IMR-90 (cell line): Measurements from ENCODE around the gene NRF1. TPM values are rescaled to one million over a fixed set of nuclear protein-coding genes. Genes with fewer than 3 reads are reported as not detected.

Source experiments
- ATAC-seq: fragments of 200-7000 bp; cut with Tn5 transposase; 2 replicates; pipeline ENCODE4 v1.9.1; 2020; ENCODE audit warnings: low read depth, mild to moderate bottlenecking, moderate library complexity
- BruUV-seq: library from RNA; stranded (reverse); fragments of 400-500 nt; replicated peaks from 2 replicates; lab custom pipeline; 2021; lab: Mats Ljungman, UMichigan
- CTCF ChIA-PET: fragments of 300-600 bp; formaldehyde crosslinking; extraction: SDS; loops from one replicate; lab custom pipeline; 2021; ENCODE audit warnings: antibody characterized with exemption; lab: Yijun Ruan, JAX
- POLR2A ChIA-PET: fragments of 300-600 bp; sonication (Branson Sonifier 250); formaldehyde crosslinking; loops from one replicate; lab custom pipeline; 2022; ENCODE audit warnings: antibody characterized with exemption; ENCODE audit not compliant: unreplicated experiment; lab: Charles Lee
- DNase-seq: peaks from one replicate; pipeline ENCODE4 v3.0.0; 2013
- H2AFZ ChIP-seq: replicated peaks from 2 replicates; pipeline ENCODE3; 2013; ENCODE audit warnings: low read length, mild to moderate bottlenecking; ENCODE audit not compliant: poor library complexity
- H2AK5ac ChIP-seq: 2 replicates; pipeline ENCODE4 v1.6.1; 2013; ENCODE audit warnings: low read depth, low read length, inconsistent platforms
- H2AK9ac ChIP-seq: replicated peaks from 2 replicates; pipeline ENCODE3; 2013; ENCODE audit warnings: mild to moderate bottlenecking, low read depth, low read length, moderate library complexity; ENCODE audit not compliant: poor library complexity
- H2BK120ac ChIP-seq: 2 replicates; pipeline ENCODE4 v1.6.1; 2013; ENCODE audit warnings: low read depth, low read length, inconsistent platforms
- H2BK15ac ChIP-seq: 3 replicates; pipeline ENCODE4 v1.6.1; 2013; ENCODE audit warnings: low read depth, low read length, inconsistent platforms
- H2BK20ac ChIP-seq: 2 replicates; pipeline ENCODE4 v1.6.1; 2013; ENCODE audit warnings: low read depth, mild to moderate bottlenecking, inconsistent platforms, low read length, moderate library complexity
- H2BK5ac ChIP-seq: 2 replicates; pipeline ENCODE4 v1.6.1; 2013; ENCODE audit warnings: mild to moderate bottlenecking, low read depth, low read length, inconsistent platforms; ENCODE audit not compliant: poor library complexity, severe bottlenecking
- H3K14ac ChIP-seq: replicated peaks from 2 replicates; pipeline ENCODE4 v1.6.1; 2013; ENCODE audit warnings: low read depth, low read length, inconsistent platforms
- H3K18ac ChIP-seq: 2 replicates; pipeline ENCODE4 v1.6.1; 2013; ENCODE audit warnings: low read depth, low read length, control low read depth
- H3K23ac ChIP-seq: 2 replicates; pipeline ENCODE4 v1.6.1; 2013; ENCODE audit warnings: low read depth, low read length, inconsistent platforms
- H3K27ac ChIP-seq: 2 replicates; pipeline ENCODE4 v1.5.1; 2013; ENCODE audit warnings: mild to moderate bottlenecking, control low read depth, low read length; ENCODE audit not compliant: insufficient read depth
- H3K27me3 ChIP-seq: 2 replicates; pipeline ENCODE4 v1.6.1; 2013; ENCODE audit warnings: low read length; ENCODE audit not compliant: control insufficient read depth, insufficient read depth
- H3K36me3 ChIP-seq: 2 replicates; pipeline ENCODE4 v1.6.1; 2013; ENCODE audit warnings: low read length, mixed read lengths; ENCODE audit not compliant: control insufficient read depth, insufficient read depth
- H3K4ac ChIP-seq: 2 replicates; pipeline ENCODE4 v1.6.1; 2013; ENCODE audit warnings: low read depth, low read length, inconsistent platforms
- H3K4me1 ChIP-seq: 2 replicates; pipeline ENCODE4 v1.6.1; 2013; ENCODE audit warnings: low read length, mixed read lengths; ENCODE audit not compliant: control insufficient read depth, insufficient read depth
- H3K4me2 ChIP-seq: 2 replicates; pipeline ENCODE4 v1.6.1; 2013; ENCODE audit warnings: low read depth, mild to moderate bottlenecking, control low read depth, low read length, moderate library complexity
- H3K4me3 ChIP-seq: 2 replicates; pipeline ENCODE4 v1.5.1; 2013; ENCODE audit warnings: low read depth, mild to moderate bottlenecking, control low read depth, low read length, moderate library complexity; ENCODE audit not compliant: insufficient read depth
- H3K56ac ChIP-seq: 2 replicates; pipeline ENCODE4 v1.6.1; 2013; ENCODE audit warnings: low read length, inconsistent platforms; ENCODE audit not compliant: insufficient read depth; ENCODE audit errors: extremely low read depth
- H3K79me1 ChIP-seq, 2 experiments: 2 replicates each; pipeline ENCODE4 v1.6.1; 2013; ENCODE audit warnings: low read length in 2 of 2, inconsistent platforms in 1 of 2, low read depth in 1 of 2
- H3K9ac ChIP-seq: 2 replicates; pipeline ENCODE4 v1.6.1; 2013; ENCODE audit warnings: low read depth, low read length, control low read depth
- H3K9me1 ChIP-seq: 2 replicates; pipeline ENCODE4 v1.6.1; 2013; ENCODE audit warnings: low read length, inconsistent platforms; ENCODE audit not compliant: insufficient read depth
- H3K9me3 ChIP-seq: 2 replicates; pipeline ENCODE4 v1.6.1; 2013; ENCODE audit warnings: low read length; ENCODE audit not compliant: control insufficient read depth, insufficient read depth
- H4K20me1 ChIP-seq: 2 replicates; pipeline ENCODE4 v1.6.1; 2013; ENCODE audit warnings: low read length, inconsistent platforms; ENCODE audit not compliant: insufficient read depth
- H4K5ac ChIP-seq: 2 replicates; pipeline ENCODE4 v1.6.1; 2013; ENCODE audit warnings: mild to moderate bottlenecking, low read depth, low read length, control low read depth
- H4K8ac ChIP-seq, 2 experiments: 2 replicates each; pipeline ENCODE4 v1.6.1; 2013; ENCODE audit warnings: low read depth in 2 of 2, low read length in 2 of 2, control low read depth in 1 of 2, inconsistent platforms in 1 of 2
- H4K91ac ChIP-seq: 2 replicates; pipeline ENCODE4 v1.6.1; 2013; ENCODE audit warnings: low read depth, low read length, inconsistent platforms; ENCODE audit not compliant: insufficient read depth
- CEBPB ChIP-seq: IDR thresholded peaks from 2 replicates; pipeline ENCODE4 v1.6.1; 2012; ENCODE audit warnings: low read depth, low read length, improper control_type of control experiment
- CHD1 ChIP-seq: IDR thresholded peaks from 2 replicates; pipeline ENCODE4 v1.6.1; 2012; ENCODE audit warnings: low read depth, low read length, improper control_type of control experiment
- ELK1 ChIP-seq: fragments of 150-350 bp; IDR thresholded peaks from 2 replicates; pipeline ENCODE4 v1.6.1; 2016; ENCODE audit warnings: low read depth, mild to moderate bottlenecking, low read length, moderate library complexity, borderline replicate concordance
- MAFK ChIP-seq: IDR thresholded peaks from 2 replicates; pipeline ENCODE4 v1.6.1; 2012; ENCODE audit warnings: low read depth, low read length, improper control_type of control experiment
- MXI1 ChIP-seq: IDR thresholded peaks from 2 replicates; pipeline ENCODE4 v1.6.1; 2012; ENCODE audit warnings: low read depth, mild to moderate bottlenecking, low read length, moderate library complexity, borderline replicate concordance
- NFE2L2 ChIP-seq: fragments of 150-350 bp; IDR thresholded peaks from 2 replicates; pipeline ENCODE4 v1.6.1; 2016; ENCODE audit warnings: low read depth, mild to moderate bottlenecking, low read length
- RAD21 ChIP-seq: IDR thresholded peaks from 2 replicates; pipeline ENCODE4 v1.6.1; 2012; ENCODE audit warnings: low read length, improper control_type of control experiment
- RFX5 ChIP-seq: IDR thresholded peaks from 2 replicates; pipeline ENCODE4 v1.8.0; 2012; ENCODE audit warnings: low read depth, mild to moderate bottlenecking, low read length, moderate library complexity
- WGBS, 2 experiments: methylation state at CpG; one replicate each; pipeline versions ENCODE4 v1.1.5 to v1.1.7; 2013; ENCODE audit warnings: missing lambda C conversion rate in 2 of 2; ENCODE audit not compliant: insufficient read length in 1 of 2; ENCODE audit errors: extremely low coverage in 2 of 2; 5-methylcytosine and 5-hydroxymethylcytosine counted together
- dilution Hi-C: fragments of 300-500 bp; cut with HindIII; formaldehyde crosslinking; loops from one replicate; pipeline ENCODE4 v1.14.3; 2018; ENCODE audit warnings: low sequenced_read_pairs; ENCODE audit not compliant: unreplicated experiment
- in situ Hi-C: fragments of 300-500 bp; cut with MboI; formaldehyde crosslinking; loops from 3 replicates; pipeline ENCODE4 v1.14.3; 2019; ENCODE audit warnings: low sequenced_read_pairs, inconsistent platforms, mixed read lengths
- intact Hi-C: fragments of 100-400 bp; cut with micrococcal nuclease; formaldehyde crosslinking; loops from 2 replicates; pipeline ENCODE4 v1.10.0; 2022
- polyA plus RNA-seq, 3 experiments: library from polyadenylated mRNA; depleted of rRNA; stranded (reverse); fragments of >200 nt; gene quantifications; 2 replicates each; pipeline ENCODE4 v1.2.3, GENCODE V29; 2012; ENCODE audit warnings: low replicate concordance in 1 of 3
- total RNA-seq: library from RNA; depleted of rRNA; stranded (reverse); fragments of >200 nt; gene quantifications from 2 replicates; pipeline ENCODE4 v1.2.3, GENCODE V29; 2012

NRF1 gene
- total and polyA plus RNA-seq, 2 of the 4 experiments (the other 2 are of a cell fraction): 11.4 to 15.8 TPM

GRCh38 chr7:129771201-129771927 lies 159.8 kb downstream of the NRF1 start:
- Histone ChIP-seq H2AK5ac (no peak overlapping the region), H3K4me2 (no peak overlapping the region), H2BK20ac (no peak overlapping the region), H3K4me1 (no peaks in the 10 kb centered on the region), H2BK15ac (no peak overlapping the region), H2AK9ac (peak overlapping the region; percentile 28), H3K4ac (no peak overlapping the region), H2BK120ac (no peak overlapping the region), H4K91ac (no peak overlapping the region), H3K27me3 (peaks cover 65% of the 10 kb centered on the region), H4K20me1 (no peaks in the 10 kb centered on the region), H3K23ac (no peak overlapping the region), H3K18ac (no peak overlapping the region), H3K4me3 (no peak overlapping the region), H4K5ac (no peak overlapping the region), H3K27ac (no peak overlapping the region), H3K79me1 (no peaks in the 10 kb centered on the region), H3K9me3 (no peaks in the 10 kb centered on the region), H3K56ac (no peak overlapping the region), H3K9me1 (no peaks in the 10 kb centered on the region), H4K8ac (no peak overlapping the region), H2BK5ac (no peak overlapping the region), H3K36me3 (no peaks in the 10 kb centered on the region), H3K9ac (no peak overlapping the region), H3K14ac (no peak overlapping the region), H2AFZ (no peak overlapping the region)
- ATAC-seq (no peak), DNase-seq (no peak)
- ChIA-PET POLR2A (no interaction called here), CTCF (no interaction called here)
- intact Hi-C loops: no loop called here
- in situ Hi-C loops: no loop called here
- dilution Hi-C loops: no loop called here
- no peak for TF ChIP-seq MAFK
- TF ChIP-seq CEBPB: no peak
- TF ChIP-seq ELK1: no peak
- TF ChIP-seq RAD21: no peak
- TF ChIP-seq MXI1: no peak
- no peak for TF ChIP-seq CHD1
- no peak for TF ChIP-seq RFX5
- TF ChIP-seq NFE2L2: no peak
- WGBS, 2 experiments: 80% methylated on average over 5 of the region's 19 CpGs; no CpG with 5 or more reads in 1 of the 2 experiments
- BruUV-seq: no TSS peak
